CD4-positive, alpha-beta T cell treated with Interleukin-21 for 1 hour (primary cell): ENCODE results near the gene ZBTB49.

Source experiments
- DNase-seq: peaks from one replicate; pipeline ENCODE4 v3.0.0-alpha.2; 2020

The ZBTB49 gene

GRCh38 chr4:4358093-4358854 is 68.2 kb downstream of the ZBTB49 start:
- no peak for DNase-seq

- DNase-seq = no peak
Observed at GRCh38 chr4:4361883-4362282, 71.8 kb downstream of the ZBTB49 start.

GRCh38 chr4:4362991-4363697 is 73.1 kb downstream of the ZBTB49 start:
- no peak for DNase-seq

GRCh38 chr4:4364061-4364460 is 74.0 kb downstream of the ZBTB49 start:
- DNase-seq = no peak

- no peak for DNase-seq
Observed at GRCh38 chr4:4364486-4365208, 74.6 kb downstream of the ZBTB49 start.

GRCh38 chr4:4368809-4369580 is 78.9 kb downstream of the ZBTB49 start:
- no peak for DNase-seq
